DLD1 (cell line): Measurements from ENCODE around the gene IL9.
"Not testable (repeated sequence)": the region's sequence is repeated elsewhere in the genome, so short reads cannot be mapped to it uniquely, and the experiment has no call there.

Experiments used
- in situ Hi-C: cut with HindIII; loops from 2 replicates; pipeline ENCODE4 v1.10.0; 2017; ENCODE audit warnings: low sequenced_read_pairs

The IL9 gene

DNA sequence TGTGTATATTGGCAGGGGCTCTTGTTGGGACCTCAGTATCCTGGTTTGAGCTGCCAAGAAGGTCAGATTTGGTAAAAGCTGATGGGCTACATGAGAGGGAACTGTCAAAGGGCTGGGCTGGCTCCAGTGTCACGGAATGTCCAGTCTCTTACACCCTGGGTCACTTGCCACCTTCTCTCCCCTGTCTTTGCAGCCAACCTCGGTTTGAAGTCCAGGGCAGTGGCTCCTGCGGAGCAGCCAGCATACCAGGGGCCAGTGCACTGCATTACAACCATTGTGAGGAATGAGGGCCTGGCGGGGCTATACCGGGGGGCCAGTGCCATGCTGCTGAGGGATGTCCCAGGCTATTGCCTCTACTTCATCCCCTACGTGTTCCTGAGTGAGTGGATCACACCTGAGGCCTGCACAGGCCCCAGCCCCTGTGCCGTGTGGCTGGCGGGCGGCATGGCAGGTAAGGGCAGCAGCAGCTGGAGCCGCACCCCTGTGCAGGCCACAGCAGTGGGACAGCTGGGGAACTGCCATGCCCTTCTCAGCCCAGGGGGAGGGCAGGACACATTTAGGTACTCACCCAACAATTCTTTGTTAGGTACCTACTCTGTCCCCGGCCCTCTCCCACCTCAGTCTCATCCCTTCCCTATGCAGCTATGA lies 24.2 kb downstream of the IL9 start:
- in situ Hi-C loops = no loop called here

DNA sequence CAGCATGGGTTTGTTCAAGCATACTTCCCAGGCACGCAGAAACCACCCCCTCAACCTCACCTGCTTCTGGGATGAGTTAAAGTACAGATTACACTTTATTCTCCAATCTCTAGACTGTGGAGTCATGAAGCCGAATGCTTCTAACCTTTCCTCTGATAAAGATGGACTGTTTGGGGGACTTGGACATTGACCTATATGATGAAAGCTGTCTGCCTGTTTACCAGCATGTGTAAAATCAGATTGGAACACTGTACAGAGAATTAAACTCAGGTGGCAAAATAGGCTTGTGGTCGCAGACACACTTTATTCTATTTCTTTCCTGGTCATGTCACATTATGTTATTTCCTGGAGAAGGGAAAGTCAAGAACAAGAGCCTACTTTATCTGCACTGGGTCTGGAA lies 25.7 kb downstream of the IL9 start:
- in situ Hi-C loops = no loop called here

GRCh38 chr5:135869276-135869675 lies 26.4 kb downstream of the IL9 start:
- in situ Hi-C loops = no loop called here

DNA sequence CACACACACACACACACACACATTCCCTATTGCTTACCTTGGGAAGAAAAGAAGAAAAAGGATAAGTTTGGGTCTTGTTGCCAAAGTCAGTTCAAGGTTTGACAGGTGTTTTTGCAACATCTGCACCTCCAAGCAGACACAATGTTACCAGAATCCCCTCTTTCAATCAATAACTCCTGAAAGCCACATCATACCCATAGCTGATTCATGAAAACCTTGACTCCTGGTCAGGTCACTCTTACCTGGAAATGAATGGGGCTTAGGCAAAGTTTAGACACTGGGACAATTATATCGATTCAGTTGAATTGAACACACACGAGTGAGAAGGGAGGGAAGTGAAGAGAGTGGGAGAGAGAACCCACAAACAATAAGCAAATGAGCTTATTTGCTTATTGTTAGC lies 27.0 kb downstream of the IL9 start:
- in situ Hi-C loops = no loop called here

DNA sequence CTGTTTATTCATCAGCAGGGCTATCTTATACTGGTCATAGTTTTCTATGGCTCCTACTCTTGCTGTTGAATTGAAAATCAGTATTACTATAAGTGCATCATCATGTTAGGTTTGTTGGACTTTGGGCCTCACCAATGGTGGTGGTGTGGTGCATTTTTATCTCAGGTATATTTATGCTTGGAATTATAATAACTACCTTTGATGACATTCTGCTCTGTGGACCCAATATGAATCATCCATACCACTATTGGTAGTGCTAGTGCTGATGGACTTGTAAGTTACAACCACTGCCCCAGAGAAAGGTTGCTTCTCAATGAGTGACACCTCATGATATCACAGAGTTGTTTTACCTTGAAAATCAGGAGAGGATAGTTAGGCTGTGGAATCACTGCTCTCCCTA lies 28.0 kb downstream of the IL9 start:
- in situ Hi-C loops = no loop called here

DNA sequence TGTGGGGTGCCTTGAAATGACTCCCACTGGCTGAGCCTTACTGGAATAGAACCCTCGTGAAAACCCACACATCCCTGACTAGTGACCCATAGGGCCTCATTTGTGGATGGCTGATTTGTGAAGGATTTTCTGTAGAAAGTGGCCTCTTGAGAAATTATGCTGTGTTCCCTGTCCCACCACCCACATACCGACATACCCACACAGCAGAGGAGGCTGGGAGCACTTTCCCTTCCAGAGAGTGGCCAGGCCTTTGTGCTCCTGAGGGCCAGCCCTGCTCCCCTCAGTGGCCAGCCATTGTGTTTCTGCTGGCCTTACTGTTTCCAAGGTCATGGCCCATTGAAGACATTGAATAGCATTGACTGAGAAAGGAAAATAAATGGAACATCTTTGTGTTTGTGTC lies 29.6 kb downstream of the IL9 start:
- in situ Hi-C loops = no loop called here

DNA sequence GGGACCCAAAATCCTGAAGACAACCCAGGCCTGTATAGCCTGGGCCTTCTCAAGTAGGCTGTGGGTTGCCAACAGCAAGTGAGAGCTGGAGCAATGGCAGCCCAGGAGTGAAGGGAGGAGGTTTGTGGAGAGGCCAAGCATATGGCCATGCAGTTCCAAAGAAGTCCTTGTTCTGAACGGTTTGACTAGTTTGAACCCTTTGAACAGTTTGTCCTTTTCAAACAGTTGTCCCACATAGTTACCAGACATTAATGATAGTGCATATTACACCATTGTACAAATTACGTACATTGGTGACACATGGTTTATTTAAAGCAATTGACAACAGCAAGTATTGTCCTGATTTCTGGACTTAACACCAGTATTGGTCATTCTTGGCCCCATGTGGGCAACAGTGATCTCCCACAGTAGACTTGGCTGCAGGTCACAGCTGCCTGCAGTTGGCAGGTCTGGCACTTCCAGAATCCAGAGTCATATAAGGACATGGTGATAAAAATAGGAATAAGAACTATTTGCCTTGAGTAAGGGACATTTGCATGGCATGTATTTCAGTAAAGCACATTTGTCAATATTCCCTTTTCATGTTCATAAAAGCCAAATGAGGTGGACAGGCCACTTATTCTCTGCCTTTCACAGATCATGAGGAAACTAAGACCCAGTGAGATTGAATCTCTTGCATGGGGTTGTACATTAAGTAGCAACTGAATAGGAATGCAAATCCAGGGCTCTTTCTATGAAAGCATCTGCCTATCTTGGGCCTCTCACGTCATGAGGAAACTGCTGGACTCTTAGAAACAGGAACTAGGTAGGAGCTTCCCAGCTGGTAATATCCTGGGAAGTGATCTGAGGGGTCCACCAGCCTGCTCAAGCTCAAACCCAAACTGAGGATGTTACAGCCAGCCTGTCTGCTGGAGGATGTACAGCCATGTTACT lies 30.9 kb downstream of the IL9 start:
- in situ Hi-C loops = no loop called here

GRCh38 chr5:135862744-135863143 lies 32.9 kb downstream of the IL9 start:
- in situ Hi-C loops = no loop called here

DNA sequence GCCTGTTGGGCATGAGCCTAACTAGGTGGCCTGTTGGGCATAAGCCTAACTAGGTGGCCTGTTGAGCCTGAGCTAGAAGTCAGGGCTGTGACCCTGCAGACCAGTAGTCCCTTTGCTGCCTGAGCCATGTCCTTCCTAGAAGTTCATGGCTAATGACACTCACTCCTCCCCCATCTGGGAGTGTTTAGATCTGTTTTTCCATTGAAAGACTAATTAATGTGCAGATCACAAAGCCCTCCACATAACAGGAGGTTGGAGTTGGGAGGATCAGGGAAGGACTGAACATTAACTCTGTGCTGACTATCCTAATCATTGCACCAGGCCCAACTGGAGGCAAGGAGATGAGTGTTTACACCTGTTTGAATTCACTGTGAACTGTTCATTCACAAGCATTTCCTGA lies 33.6 kb downstream of the IL9 start:
- in situ Hi-C loops = no loop called here

DNA sequence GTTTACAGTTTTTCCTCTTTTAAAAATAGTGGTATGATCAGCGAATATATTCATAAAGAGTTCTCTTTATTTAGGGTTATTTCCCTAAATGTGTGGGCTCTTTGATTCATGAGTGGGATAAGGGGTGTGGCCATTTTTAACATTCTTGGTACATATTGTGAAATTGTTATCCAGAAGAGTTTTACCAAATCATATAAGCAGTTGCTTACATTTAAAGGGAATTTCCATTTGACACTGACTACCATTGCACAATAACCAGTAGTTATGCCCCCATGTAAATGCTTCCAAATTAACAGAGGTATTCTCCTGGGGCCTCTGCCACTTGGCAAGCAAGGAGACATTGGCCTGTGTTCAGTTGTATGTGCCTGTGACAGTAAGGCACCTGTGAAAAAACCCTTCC lies 34.0 kb downstream of the IL9 start:
- in situ Hi-C loops = no loop called here

GRCh38 chr5:135859641-135860040 lies 36.0 kb downstream of the IL9 start:
- in situ Hi-C loops = no loop called here

DNA sequence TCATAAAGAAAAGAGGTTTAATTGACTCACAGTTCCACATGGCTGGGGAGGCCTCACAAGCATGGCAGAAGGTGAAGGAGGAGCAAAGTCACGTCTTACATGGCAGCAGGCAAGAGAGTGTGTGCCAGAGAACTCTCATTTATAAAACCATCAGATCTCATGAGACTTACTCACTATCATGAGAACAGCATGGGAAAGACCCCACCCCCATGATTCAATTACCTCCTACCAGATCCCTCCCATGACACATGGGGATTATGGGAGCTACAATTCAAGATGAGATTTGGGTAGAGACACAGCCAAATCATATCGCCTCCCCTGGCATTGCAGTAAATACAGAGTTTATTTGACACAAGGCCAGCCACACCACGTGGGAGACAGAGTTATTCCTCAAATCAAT lies 36.5 kb downstream of the IL9 start:
- in situ Hi-C loops = not testable (repeated sequence)

DNA sequence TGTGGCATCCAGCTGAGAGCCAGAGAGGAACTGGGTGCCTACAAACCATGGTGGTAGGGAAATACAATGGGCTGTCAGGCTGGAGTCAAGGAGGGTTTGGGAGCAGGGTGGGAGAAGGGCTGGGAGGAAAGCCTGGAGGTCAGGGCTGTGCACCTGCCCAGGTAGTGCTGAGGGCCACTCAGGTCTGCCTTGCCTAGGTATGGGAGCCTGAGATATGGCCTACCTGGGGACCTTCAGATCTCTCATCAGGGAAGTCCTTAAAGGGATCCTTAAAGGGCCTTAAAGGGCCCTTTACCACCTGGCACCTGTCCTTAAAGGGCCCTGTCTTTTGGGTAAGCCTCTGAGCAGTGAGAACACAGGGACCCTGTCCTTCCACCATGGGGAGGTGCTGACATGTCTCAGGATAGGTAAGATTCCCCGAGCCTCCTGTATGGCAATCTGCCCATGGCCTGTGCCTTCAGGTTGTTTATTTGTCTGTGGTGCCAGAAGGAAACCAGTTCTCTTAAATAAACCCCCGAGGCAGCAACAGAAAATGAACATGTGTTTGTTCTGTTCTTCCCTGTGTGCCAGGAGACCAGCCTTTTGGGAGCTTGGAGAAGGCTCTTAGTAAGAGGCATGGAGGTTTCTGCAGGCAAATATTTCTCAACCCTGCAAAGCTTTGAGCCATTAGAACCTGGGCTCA lies 37.9 kb downstream of the IL9 start:
- in situ Hi-C loops = no loop called here

DNA sequence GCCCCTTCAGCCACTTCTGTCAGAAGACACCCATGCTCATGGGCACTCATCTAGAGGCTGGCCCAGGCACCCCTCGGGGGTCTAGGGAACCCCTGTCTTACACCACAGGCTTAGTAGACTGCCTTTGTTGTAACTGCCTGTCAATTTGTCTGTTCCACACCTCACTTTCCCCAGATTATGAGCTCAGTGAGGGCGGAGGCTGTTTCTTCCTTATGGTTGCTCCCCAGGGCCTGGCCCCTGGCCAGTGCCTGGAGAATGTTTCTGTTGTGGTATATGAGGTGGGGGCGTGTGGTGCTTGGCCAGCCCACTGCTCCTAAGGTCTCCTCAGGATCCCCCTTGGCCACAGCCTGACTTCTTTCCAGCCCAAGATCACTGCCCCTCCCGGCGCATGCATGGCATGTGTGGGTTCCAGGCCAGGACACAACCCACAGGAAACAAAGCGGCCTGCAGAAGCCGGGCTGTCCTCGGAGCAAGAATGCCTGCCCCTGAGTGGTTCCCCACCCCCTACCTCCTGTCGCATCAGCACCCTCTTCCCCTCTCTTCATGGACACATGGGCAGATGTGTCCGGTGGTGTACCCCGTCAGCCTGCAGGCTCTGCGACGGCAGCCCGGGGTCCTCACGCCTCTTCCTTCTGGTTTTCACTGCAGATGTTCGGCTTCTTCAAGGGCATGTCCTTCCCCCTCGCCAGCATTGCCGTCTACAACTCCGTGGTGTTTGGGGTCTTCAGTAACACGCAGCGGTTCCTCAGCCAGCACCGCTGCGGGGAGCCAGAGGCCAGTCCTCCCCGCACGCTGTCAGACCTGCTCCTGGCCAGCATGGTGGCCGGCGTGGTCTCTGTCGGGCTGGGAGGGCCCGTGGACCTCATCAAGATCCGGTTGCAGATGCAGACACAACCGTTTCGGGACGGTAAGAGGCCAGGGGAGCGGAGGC lies 43.5 kb downstream of the IL9 start:
- in situ Hi-C loops = no loop called here

- in situ Hi-C loops = no loop called here
These were observed 44.3 kb downstream of the IL9 start for GRCh38 chr5:135851186-135851914.

- in situ Hi-C loops = no loop called here
These were observed 45.0 kb downstream of the IL9 start for GRCh38 chr5:135850671-135851070.

- in situ Hi-C loops = no loop called here
These were observed 45.4 kb downstream of the IL9 start for GRCh38 chr5:135850231-135850630.

DNA sequence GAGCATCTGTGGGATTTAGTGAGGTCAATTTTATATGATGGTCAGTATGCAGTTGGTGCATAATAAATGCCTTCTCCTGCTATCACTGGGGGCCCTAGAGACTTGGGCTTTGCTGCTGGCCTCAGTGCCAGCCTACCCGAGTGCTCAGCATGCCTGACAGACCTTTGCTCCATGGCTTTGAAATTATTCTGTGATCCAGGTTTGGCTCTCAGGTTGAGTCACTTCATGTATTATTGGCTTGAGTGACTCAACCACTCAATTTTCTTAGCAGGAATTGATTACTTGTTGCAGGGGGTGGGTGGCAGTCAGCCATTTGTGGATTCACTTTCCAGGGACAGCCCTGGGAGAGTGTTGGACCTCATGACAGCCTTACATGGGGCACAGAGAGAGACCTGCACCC lies 47.7 kb downstream of the IL9 start:
- in situ Hi-C loops = loop anchor here (25.0 kb wide), 1 partner anchor 286 kb away; no protein-coding TSS in a partner anchor

- in situ Hi-C loops = loop anchor here (25.0 kb wide), 1 partner anchor 284 kb away; no protein-coding TSS in a partner anchor
These were observed 49.3 kb downstream of the IL9 start for GRCh38 chr5:135846311-135846710.
